Measurements from ENCODE around the gene AKNA. TPM values are rescaled to one million over a fixed set of nuclear protein-coding genes. Genes with fewer than 3 reads are reported as not detected.

The AKNA gene
- total RNA-seq, 1 donor from 2014 or later: 55.0 TPM

DNA sequence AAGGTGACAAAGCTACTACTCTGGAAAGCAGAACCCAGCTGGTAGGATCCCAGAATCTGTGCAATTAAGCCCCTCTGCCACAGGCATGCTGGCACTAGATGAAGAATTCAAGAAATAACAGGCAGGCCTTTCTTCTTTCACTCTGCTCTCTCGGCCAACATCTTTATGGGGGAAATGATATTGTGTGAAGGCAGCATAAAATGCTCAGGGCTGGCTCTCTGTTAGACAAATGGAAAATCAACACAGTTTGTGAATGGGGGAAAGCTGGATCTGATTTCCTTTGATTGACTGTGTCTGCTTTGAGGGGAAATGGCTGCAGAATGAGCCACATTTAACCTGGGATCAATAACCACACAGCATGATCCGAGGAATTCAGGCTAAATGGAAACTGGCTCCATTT, 29.1 kb upstream of the AKNA start:
- TF ChIP-seq, protein P1, sequence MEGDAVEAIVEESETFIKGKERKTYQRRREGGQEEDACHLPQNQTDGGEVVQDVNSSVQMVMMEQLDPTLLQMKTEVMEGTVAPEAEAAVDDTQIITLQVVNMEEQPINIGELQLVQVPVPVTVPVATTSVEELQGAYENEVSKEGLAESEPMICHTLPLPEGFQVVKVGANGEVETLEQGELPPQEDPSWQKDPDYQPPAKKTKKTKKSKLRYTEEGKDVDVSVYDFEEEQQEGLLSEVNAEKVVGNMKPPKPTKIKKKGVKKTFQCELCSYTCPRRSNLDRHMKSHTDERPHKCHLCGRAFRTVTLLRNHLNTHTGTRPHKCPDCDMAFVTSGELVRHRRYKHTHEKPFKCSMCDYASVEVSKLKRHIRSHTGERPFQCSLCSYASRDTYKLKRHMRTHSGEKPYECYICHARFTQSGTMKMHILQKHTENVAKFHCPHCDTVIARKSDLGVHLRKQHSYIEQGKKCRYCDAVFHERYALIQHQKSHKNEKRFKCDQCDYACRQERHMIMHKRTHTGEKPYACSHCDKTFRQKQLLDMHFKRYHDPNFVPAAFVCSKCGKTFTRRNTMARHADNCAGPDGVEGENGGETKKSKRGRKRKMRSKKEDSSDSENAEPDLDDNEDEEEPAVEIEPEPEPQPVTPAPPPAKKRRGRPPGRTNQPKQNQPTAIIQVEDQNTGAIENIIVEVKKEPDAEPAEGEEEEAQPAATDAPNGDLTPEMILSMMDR (IDR thresholded peaks at IDR 0.05): no peak
- no peak for TF ChIP-seq POLR2A (IDR thresholded peaks at IDR 0.05)
- TF ChIP-seq POLR2AphosphoS5 (IDR thresholded peaks at IDR 0.05; ENCODE audit: insufficient read depth in 1 of 2, low read depth in 1 of 2): no peak
- no peak for DNase-seq (ENCODE audit: extremely low spot score in 2 of 2)
- no peak overlapping the region for H3K27ac ChIP-seq
- no peaks in the 10 kb centered on the region for H3K9me3 ChIP-seq
- no peak overlapping the region for H3K4me3 ChIP-seq
- peaks cover 14% of the 10 kb centered on the region for H3K4me1 ChIP-seq
- no peaks in the 10 kb centered on the region for H3K36me3 ChIP-seq
- no peaks in the 10 kb centered on the region for H3K27me3 ChIP-seq
- intact Hi-C loops (cut with DNase I): loop anchor here (10.0 kb wide), 1 partner anchor 598 kb away; no protein-coding TSS in a partner anchor

DNA sequence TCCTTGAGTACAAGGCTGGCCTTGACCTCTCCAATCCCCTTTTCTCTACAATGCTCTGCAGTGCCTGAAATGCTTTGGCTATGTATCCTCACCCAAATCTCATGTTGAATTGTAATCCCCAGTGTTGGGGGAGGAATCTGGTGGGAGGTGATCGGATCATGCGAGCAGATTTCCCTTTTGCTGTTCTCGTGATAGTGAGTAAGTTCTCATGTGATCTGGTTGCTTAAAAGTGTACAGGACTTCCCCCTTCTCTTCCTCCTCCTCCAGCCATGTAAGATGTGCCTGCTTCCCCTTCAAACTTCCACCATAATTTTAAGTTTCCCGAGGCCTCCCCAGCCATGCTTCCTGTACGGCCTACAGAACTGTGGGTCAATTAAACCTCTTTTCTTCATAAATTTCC, 28.5 kb upstream of the AKNA start:
- Histone ChIP-seq H3K27me3 (no peaks in the 10 kb centered on the region), H3K9me3 (no peaks in the 10 kb centered on the region), H3K27ac (no peak overlapping the region), H3K4me1 (peaks cover 14% of the 10 kb centered on the region), H3K36me3 (no peaks in the 10 kb centered on the region), H3K4me3 (no peak overlapping the region)
- DNase-seq (ENCODE audit: extremely low spot score in 2 of 2): no peak
- TF ChIP-seq POLR2A (IDR thresholded peaks at IDR 0.05): no peak
- TF ChIP-seq POLR2AphosphoS5 (IDR thresholded peaks at IDR 0.05; ENCODE audit: insufficient read depth in 1 of 2, low read depth in 1 of 2): no peak
- TF ChIP-seq, protein P1 (IDR thresholded peaks at IDR 0.05): no peak
- intact Hi-C loops (cut with DNase I): loop anchor here (10.0 kb wide), 1 partner anchor 599 kb away; no protein-coding TSS in a partner anchor

DNA sequence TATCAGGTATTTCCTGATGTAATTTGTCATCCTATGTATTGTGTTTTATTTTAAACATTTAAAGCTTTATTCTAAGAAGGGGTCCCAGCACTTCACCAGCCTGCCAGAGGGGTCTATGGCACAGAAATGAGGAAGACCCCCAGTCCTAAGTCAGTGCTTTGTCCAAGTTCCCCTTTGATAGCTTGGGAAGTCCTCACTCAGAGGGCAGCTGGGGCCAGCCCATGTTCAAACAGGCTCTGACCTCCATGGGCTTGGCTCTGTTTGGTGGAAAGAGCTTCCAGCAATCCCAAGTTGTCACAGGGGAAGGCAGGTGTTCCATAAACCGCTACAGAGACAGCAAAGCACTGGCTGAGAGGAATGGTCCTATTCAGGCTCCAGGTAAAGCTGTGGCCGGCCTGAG, 26.6 kb upstream of the AKNA start:
- TF ChIP-seq POLR2AphosphoS5 (IDR thresholded peaks at IDR 0.05; ENCODE audit: insufficient read depth in 1 of 2, low read depth in 1 of 2) (no peak), POLR2A (IDR thresholded peaks at IDR 0.05) (no peak)
- TF ChIP-seq, protein P1 (IDR thresholded peaks at IDR 0.05): no peak
- H3K27me3 ChIP-seq: no peaks in the 10 kb centered on the region
- no peak for DNase-seq (ENCODE audit: extremely low spot score in 2 of 2)
- no peaks in the 10 kb centered on the region for H3K9me3 ChIP-seq
- no peak overlapping the region for H3K27ac ChIP-seq
- H3K4me3 ChIP-seq: no peak overlapping the region
- H3K4me1 ChIP-seq: peaks cover 14% of the 10 kb centered on the region
- no peaks in the 10 kb centered on the region for H3K36me3 ChIP-seq
- intact Hi-C loops (cut with DNase I): loop anchor here (10.0 kb wide), 1 partner anchor 600 kb away; no protein-coding TSS in a partner anchor

DNA sequence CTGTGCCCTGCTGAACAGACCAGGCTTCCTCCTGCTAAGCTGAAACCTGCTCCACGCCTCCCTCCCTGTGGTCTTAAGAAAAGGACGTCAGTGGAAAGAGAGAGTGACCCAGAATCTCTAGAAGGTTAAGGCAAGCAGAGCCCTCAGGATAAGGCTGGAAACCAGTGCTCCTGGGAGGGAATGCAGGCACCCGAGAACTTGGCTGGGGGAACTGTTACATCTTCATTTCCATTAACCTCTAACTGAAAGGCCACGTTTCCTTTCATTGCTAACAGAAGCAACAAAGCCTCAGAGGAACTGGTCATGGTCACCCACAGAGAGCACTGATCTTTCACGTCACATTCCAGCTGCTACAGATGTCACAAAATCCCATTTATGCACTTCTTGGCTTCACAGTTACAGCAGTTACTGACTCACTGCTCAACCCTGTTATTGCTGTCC, 26.1 kb upstream of the AKNA start:
- TF ChIP-seq POLR2A (IDR thresholded peaks at IDR 0.05): no peak
- TF ChIP-seq, protein P1 (IDR thresholded peaks at IDR 0.05): no peak
- no peak for TF ChIP-seq POLR2AphosphoS5 (IDR thresholded peaks at IDR 0.05; ENCODE audit: insufficient read depth in 1 of 2, low read depth in 1 of 2)
- no peak for DNase-seq (ENCODE audit: extremely low spot score in 2 of 2)
- Histone ChIP-seq H3K36me3 (no peaks in the 10 kb centered on the region), H3K27me3 (no peaks in the 10 kb centered on the region), H3K9me3 (no peaks in the 10 kb centered on the region), H3K4me1 (peaks cover 14% of the 10 kb centered on the region), H3K4me3 (no peak overlapping the region), H3K27ac (no peak overlapping the region)
- intact Hi-C loops (cut with DNase I): loop anchor here (10.0 kb wide), 1 partner anchor 601 kb away; no protein-coding TSS in a partner anchor

DNA sequence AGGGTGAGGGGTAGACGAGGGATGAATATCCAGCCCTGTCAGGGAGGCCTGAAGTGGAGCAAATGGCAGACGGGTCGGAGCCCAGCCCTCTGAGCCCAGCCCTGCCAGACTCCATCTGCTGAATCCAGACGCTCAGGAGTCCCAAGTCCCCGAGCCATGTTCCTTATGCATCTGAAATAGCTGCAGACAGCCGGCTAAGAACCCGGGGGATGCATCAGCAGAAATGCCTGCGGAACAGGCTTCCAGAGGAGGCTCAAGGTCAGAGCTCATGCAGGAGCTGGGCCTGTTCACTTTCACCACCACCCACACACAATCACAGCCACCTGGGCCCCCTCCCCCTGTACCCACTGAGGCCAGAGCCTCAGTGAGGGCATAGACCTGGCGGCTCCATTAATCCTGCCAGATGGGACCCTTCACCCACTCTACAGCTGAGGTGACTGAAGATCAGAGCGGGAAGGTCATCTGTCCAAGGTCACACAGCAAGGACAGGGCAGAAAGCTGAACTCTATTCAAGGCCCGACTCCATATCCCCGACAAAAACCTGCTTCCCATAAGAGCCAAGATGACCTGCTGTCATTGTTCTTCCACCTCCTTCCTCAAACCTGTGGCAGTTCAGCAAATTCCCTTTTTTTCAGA, 24.4 kb upstream of the AKNA start:
- intact Hi-C loops (cut with DNase I): loop anchor here (10.0 kb wide), 1 partner anchor 603 kb away; no protein-coding TSS in a partner anchor
- TF ChIP-seq, protein P1 (IDR thresholded peaks at IDR 0.05): no peak
- TF ChIP-seq POLR2AphosphoS5 (IDR thresholded peaks at IDR 0.05; ENCODE audit: insufficient read depth in 1 of 2, low read depth in 1 of 2) (no peak), POLR2A (IDR thresholded peaks at IDR 0.05) (no peak)
- H3K4me3 ChIP-seq: no peak overlapping the region

More for the DNA sequence above, 24.4 kb upstream of the AKNA start:
- H3K27me3 ChIP-seq: no peaks in the 10 kb centered on the region
- no peaks in the 10 kb centered on the region for H3K9me3 ChIP-seq
- no peak for DNase-seq (ENCODE audit: extremely low spot score in 2 of 2)
- H3K36me3 ChIP-seq: no peaks in the 10 kb centered on the region
- no peak overlapping the region for H3K27ac ChIP-seq
- H3K4me1 ChIP-seq: peaks cover 14% of the 10 kb centered on the region

Data from vagina (tissue), 2 donors.